ENCODE results near the gene SIRT2.
A peak's percentile ranks its signal among the peaks of the same experiment; 100 is the strongest.
"Not testable (repeated sequence)": the region's sequence is repeated elsewhere in the genome, so short reads cannot be mapped to it uniquely, and the experiment has no call there.

Gene SIRT2

GRCh38 chr19:38899447-38900201 lies at the start of gene SIRT2, which contains the start of gene NFKBIB:
TSS of gene SIRT2 (minus strand) at chr19:38899618. CDS start at chr19:38899521, 97 bp downstream.
TSS of gene NFKBIB (plus strand) at chr19:38899969. CDS start at chr19:38900033, 64 bp downstream.
- peak; percentile 99 for DNase-seq

- no peak for DNase-seq
Measured at GRCh38 chr19:38946229-38947010, 47.0 kb upstream of the SIRT2 start.

DNA sequence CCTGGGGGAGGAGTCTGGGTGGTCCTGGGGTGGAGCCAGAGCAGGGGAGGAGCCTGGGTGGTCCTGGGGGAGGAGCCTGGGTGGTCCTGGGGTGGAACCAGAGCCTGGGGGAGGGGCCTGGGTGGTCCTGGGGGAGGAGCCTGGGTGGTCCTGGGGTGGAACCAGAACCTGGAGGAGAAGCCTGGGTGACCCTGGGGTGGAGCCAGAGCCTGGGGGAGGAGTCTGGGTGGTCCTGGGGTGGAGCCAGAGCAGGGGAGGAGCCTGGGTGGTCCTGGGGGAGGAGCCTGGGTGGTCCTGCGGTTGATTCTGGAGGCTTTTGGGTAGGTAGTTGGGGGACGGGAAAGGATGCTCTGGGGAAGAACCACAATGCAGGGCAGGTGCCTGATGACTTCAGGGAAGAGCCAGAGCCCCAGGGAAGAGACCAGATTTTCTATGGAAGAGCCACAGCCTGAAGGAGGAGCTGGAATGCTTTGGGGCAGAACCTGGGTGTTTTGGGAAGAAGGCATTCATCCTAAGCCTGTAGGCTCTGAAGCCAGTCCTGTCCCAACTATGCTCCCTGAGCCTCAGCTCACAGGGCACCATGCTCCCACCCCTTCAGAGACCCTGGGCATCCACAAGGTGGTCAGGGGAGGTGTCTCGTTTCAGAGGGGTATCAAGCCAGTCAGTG lies 46.3 kb upstream of the SIRT2 start:
- DNase-seq = no peak

GRCh38 chr19:38944981-38945506 lies 45.6 kb upstream of the SIRT2 start:
- DNase-seq = no peak

DNA sequence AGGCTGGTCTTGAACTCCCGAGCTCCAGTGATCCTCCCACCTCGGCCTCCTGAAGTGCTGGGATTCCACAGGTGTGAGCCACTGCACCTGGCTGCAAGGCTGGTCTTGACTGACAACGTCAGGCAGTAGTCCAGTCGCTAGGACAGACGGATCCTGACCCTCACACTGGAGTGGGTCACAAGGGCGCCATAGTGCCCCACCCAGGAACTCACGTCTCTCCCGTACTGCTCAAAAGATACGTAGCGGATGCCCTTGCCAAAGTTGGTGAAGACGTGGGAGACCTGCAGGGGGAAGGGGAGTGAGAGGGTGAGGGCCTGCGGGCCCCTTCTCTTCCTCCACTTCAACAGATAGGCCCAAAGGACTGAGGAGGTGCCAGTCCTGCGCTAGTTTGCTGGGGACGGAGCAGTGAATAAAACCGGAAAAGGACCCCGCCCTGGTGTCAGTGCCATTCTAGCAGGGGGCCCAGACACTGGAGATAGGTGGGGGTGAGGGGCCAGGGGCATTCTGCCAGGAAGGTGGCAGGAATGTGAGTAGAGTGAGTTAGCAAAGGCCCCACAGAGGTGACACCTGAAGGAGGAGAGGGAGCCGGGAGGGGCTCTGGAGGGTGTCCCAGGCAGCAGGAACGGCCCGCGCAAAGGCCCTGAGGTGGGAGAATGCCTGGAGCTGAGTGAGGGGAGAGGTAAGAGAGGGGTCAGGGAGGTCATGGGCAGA lies 43.2 kb upstream of the SIRT2 start:
- no peak for DNase-seq

DNA sequence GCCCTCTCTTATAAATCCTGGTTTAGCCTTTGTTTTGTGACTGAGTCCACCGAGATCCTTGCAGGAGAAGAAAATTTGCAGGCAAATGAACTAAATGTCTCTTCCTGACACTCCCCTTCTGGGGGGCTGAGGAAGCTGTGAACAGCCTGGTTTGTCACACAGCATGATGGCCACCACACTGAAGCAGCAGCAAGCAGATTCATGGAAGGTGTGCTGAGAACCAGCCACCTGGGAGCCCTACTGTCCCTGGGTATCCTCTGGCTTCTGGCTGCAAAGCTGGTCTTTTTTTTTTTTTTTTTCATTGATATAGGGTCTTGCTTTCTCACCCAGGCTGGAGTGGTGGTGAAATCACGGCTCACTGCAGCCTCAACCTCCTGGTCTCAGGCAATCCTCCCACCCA lies 42.6 kb upstream of the SIRT2 start:
- DNase-seq = no peak

DNA sequence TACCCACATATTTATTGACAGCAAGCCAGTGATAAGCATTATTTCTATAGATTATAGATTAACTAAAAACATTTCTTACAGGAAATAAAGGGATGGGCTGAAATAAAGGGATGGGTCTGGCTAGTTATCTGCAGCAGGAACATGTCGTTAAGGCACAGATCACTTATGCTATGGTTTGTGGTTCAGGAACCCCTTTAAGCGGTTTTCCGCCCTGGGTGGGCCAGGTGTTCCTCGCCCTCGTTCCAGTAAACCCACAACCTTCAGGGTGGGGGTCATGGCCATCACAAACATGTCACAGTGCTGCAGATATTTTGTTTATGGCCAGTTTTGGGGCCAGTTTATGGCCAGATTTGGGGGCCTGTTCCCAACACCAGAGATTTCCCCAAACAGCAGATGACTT lies 42.0 kb upstream of the SIRT2 start:
- DNase-seq = not testable (repeated sequence)

GRCh38 chr19:38939957-38940356 lies 40.5 kb upstream of the SIRT2 start:
- DNase-seq = no peak

- no peak for DNase-seq
Measured at GRCh38 chr19:38933544-38933943, 34.1 kb upstream of the SIRT2 start.

DNA sequence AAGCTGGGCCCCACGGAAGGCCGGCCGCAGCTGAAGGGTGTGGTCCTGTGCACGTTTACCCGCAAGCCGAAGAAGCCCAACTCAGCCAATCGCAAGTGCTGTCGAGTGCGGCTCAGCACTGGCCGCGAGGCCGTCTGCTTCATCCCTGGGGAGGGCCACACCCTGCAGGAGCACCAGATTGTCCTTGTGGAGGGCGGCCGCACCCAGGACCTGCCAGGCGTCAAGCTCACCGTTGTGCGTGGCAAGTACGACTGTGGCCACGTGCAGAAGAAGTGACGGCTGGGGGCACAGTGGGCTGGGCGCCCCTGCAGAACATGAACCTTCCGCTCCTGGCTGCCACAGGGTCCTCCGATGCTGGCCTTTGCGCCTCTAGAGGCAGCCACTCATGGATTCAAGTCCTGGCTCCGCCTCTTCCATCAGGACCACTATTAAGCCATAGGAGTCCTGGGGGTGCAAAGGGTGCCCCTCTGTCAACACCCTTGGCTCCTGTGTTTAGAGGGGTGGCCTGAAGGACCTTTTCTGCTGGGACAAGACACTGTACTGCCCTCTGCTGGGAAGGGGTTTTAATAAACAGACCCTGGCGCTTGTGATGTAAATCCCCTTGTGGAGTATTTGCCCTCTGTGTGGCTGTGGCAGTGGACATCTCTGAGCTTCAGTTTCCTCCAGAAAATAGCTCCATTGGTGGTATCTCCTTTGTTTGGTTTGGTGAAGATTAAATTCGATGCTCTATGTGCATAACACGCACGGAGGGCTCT lies 33.2 kb upstream of the SIRT2 start:
- DNase-seq = peak; percentile 36

GRCh38 chr19:38931521-38931793 lies 32.0 kb upstream of the SIRT2 start:
- no peak for DNase-seq

- DNase-seq = peak; percentile 99
Measured at GRCh38 chr19:38930776-38931520, 31.5 kb upstream of the SIRT2 start, which contains the start of gene MRPS12. TSS of gene MRPS12 (plus strand) at chr19:38930944. CDS start at chr19:38931295, 351 bp downstream.

- peak; percentile 95 for DNase-seq
Measured at GRCh38 chr19:38929929-38930775, 30.7 kb upstream of the SIRT2 start, which contains the start of gene SARS2. TSS of gene SARS2 (minus strand) at chr19:38930763. CDS start at chr19:38930736, 27 bp downstream.

DNA sequence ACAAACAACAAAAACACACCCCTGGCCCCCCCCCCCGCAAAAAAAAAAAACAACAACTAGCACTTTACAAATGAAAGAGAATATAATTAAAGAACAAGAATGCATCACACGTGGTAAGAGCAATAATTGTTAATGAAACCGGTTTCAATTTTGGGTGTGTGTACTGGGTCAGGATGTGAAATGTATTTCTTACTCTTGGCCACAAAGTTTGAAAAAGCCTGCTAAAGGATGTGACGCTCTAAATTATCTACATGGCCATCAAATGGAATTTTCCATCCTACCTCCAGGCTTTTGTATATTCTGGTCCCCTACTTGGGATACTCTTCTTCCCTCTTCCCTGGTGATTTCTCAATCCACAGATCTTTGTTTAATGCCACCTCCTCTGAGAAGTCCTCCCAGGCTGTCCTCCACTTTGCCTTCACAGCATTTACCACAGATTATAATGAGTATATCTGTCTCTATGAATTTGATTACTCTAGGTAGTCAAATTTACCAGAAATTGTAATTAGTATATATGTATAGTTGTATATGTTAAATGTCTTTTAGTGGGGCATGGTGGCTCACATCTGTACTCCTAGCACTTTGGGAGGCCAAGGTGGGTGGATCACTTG lies 29.1 kb upstream of the SIRT2 start:
- no peak for DNase-seq

GRCh38 chr19:38924388-38924787 lies 25.0 kb upstream of the SIRT2 start:
- no peak for DNase-seq

DNA sequence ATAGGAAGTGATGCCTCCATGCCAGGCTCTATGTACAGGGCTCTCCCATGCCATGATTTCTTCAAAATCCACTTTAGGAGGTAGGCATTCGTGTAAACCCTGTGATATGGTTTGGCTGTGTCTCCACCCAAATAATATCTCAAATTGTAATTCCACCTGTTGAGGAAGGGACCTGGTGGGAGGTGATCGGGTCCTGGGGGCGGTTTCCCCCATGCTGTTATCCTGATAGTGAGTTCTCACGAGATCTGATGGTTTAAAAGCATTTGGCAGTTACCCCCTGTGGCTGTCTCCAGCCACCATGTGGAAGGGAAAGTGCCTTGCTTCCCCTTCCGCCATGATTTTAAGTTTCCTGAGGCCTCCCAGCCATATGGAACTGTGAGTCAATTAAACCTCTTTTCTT lies 23.1 kb upstream of the SIRT2 start:
- DNase-seq = no peak

- DNase-seq = no peak
Measured at GRCh38 chr19:38921420-38922274, 22.2 kb upstream of the SIRT2 start.

DNA sequence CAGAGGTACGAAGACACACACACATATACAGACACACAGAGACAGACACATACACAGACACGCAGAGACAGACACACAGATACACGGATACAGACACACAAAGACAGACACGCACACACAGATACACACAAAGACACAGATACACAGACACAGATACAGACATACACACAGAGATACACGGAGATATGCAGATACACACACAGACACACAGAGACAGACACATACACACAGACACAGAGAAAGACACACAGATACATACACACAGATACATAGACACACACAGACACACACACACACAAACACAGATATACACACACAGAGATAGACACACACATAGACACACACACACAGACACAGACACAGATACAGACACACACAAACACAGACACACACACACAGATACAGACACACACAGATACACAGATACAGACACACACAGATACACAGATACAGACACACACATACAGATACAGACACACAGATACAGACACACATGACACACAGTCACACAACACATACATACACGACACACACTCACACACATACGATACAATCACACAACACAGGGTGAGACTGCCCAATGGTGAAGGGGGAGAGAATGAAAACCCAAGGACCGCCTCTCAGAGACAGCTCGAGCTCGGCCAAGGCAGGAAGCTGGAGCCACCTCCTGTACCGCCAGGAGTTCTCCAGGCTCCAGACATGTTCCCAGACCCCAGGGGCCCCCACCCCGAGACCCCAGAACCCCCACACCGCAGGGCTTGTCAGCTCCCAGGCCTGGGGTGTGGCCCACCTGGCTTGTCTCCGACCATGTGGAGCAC lies 21.4 kb upstream of the SIRT2 start:
- DNase-seq = no peak
